ENCODE results near the gene IP6K3. TPM values are rescaled to one million over a fixed set of nuclear protein-coding genes. Genes with fewer than 3 reads are reported as not detected.

Gene IP6K3
- total RNA-seq, 4 donors from 2014 or later: 0.34 to 2.3 (median 1.1) TPM; not detected in 1

GRCh38 chr6:33738879-33739278 lies 7.8 kb downstream of the IP6K3 start:
- TF ChIP-seq CTCF (IDR thresholded peaks at IDR 0.05; ENCODE audit: low read depth): no peak

- no peak for TF ChIP-seq CTCF (IDR thresholded peaks at IDR 0.05; ENCODE audit: low read depth)
Observed at GRCh38 chr6:33738153-33738552, 8.6 kb downstream of the IP6K3 start.

- TF ChIP-seq CTCF (IDR thresholded peaks at IDR 0.05; ENCODE audit: low read depth): no peak
Observed at GRCh38 chr6:33737267-33738026, 9.3 kb downstream of the IP6K3 start.

GRCh38 chr6:33735216-33735615 lies 11.5 kb downstream of the IP6K3 start:
- TF ChIP-seq CTCF (IDR thresholded peaks at IDR 0.05; ENCODE audit: low read depth): no peak

DNA sequence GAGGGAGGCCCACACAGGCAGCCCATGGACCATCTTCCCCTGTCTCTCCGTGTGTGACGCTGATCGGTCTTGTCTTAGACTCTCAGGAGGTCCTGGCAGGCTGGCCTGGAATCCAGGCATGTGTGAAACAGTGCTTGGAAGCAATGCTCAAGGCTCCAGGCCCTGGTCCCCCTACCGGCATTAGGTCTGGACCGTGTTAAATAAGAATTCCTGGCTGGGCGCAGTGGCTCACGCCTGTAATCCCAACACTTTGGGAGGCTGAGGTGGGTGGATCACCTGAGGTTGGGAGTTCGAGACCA lies 13.0 kb downstream of the IP6K3 start:
- TF ChIP-seq CTCF (IDR thresholded peaks at IDR 0.05; ENCODE audit: low read depth): no peak

DNA sequence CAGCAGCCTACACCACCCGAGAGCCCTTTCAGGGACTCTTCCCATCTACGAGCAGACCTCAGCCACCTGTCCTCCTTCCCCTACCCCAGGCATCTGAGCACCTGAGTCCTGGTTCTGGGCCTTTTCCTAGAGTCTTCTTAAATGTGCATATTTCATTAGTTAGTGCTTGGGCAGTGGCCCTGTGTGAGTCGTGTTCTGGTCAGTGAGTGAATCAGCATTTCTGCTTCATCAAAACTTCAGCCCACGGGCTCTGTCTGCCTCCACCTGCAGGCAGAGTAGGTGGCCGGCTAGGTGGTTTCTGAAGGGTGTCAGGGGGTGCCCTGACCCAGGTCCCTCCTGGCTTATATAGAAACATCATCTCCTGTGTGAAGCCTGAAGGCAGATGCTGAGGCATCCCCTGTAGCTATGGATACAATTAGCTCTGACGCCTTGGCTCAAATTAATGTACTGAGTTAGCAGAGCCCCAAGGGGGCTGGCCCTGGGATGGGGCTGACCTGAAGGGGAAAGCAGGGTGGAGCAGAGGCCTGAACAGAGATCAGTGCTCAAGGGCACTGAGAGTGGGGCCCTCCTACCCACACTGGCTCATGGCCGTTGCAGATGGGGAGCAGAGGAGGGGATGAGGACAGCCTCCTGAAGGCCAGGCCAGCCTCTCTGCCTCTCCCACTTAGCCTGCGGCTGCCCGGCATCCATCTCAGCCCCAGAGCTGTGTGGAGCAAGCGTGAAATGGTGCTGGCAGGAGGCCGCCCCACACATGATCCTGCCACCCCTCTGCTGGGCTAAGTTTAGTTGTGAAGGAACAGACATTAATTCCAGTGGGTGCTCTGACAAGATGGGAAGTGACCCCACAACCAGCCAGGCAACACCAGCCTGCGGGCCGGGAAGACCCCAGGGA lies 13.6 kb downstream of the IP6K3 start:
- no peak for TF ChIP-seq CTCF (IDR thresholded peaks at IDR 0.05; ENCODE audit: low read depth)

DNA sequence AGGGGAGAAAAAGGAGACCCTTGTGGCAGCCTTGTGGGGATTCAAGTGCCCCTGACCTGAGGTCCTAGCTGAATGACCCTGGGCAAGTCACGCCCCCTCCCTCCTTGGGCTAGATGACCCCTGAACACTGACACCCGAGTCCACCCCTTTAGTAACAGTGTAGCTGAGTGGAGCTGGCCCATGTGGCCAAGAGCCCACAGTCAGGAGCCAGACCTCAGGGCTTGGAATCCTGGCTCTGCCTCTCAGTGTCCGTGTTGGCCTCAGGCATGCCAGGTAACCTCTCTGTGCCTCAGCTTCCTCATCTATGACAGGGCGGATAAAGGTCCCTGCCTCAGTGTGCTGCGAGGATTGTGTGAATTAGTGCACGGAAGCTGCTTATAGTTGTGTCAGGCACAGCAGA lies 14.3 kb downstream of the IP6K3 start:
- TF ChIP-seq CTCF (IDR thresholded peaks at IDR 0.05; ENCODE audit: low read depth): no peak
